Amniotic epithelial cell (primary cell): ENCODE data around the gene STON1.
"Not testable (repeated sequence)": the region's sequence is repeated elsewhere in the genome, so short reads cannot be mapped to it uniquely, and the experiment has no call there.

Experiments used
- DNase-seq: peaks from one replicate; pipeline ENCODE4 v3.0.0-alpha.2; 2010; ENCODE audit warnings: low read depth

The STON1 gene

DNA sequence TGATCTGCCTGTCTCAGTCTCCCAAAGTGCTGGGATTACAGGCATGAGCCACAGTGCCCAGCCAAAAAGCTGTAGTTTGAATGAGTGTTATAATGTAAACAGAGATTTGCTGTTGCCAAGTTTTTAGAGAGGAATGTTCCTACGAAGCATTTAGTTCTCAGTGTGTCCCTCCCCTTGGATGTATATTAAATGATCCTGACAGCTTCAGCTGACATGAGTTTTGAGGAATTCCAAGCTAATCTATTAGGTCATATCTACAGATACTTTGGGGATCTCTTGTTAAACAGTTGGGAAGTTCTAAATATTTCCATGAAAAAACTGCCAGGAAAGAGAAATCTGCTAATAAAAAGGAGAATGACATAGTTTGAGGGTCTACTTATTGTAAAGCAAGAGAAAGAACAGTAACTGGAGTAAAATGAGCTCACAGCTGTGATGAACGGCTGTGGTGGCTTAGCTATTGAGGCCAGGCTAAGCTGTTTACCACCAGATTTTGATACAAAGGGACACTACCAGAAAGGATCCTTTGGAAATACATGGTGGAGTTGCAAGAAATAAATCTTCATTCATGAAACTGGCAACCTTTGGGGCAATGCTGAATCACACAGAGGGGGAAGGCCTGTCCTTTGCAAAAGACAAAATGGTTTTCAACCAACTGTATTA, 2.6 kb upstream of the STON1 start:
- peak; percentile 85 for DNase-seq

DNA sequence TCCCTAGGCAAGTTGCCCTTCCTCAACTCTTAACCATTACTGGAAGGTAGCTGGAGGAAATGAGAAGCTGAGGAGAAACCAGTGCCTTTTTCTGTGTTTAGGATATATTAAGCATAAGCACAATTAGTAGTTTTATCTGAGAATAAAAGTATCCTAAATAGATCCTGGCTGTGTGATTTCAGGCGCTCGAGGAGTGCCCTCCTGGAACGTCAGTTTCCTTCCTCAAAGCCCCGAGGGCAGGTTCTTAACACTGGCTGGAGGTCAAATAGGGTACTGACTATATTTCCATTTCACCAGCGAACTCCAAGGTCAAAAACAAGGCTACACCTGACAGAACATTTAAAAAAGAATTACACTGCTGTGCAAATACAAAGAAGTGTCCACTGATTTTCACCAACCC, 1.5 kb upstream of the STON1 start:
- no peak for DNase-seq

DNA sequence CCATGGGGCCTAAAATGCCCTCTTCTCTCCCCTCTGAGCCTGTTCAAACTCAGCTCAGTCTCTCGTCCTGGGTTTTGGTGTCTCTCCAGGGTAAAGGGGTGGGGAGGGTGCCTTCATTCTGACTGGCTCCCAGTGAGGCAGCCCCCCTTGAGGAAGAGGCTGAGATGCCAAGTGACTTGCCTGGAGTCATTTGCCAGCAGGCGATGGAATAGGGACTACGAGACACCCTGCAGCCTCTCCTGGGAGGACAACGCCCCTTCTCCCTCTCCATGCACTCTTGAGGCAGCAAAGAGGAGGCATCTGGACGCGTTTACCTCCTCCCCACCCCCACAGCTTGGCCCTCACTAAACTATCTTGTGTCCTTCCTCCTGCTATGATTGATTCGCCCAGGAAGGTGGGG, 760 bp upstream of the STON1 start:
- no peak for DNase-seq

DNA sequence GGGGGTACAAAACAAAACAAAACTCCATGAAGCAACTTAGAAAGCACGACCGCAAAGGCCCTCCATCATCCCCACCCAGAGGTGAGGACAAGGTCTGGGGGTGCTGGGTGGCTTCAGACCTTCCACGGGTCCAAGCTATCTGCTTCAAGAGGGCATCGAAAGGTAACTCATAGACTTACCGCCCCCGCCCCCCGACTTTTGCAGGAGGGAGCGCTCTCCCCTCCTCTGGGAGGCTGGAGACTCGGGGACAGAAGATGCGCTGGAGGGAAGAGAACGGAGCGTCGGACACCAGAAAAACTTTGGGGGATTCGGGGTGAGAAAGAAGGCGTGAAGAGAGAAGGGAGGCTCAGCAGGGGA, 300 bp upstream of the STON1 start:
- no peak for DNase-seq

DNA sequence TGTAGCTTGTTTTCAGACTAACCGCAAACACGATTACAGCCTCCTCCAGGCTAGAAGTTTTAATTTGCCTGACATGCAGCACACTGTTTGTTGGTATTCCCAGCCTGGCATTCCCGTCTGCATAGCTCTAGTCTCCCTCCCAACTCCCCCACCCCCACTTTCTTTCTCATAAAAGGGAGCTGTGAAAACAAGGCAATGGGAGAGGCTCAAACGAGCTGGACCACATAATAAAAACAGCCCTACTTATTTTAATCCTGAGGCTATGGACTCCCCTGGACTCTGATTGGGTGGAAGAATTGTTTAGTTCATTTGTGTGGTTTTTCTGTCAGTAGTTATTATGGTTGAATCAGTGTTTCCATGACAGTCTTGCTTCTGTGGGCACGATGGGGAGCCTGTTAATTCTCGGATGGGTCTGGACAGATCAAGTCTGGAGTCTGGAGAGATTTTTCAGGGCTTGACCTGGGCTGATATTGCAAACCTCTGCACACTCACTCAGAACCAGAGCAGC, 1.2 kb downstream of the STON1 start:
- peak; percentile 99 for DNase-seq

DNA sequence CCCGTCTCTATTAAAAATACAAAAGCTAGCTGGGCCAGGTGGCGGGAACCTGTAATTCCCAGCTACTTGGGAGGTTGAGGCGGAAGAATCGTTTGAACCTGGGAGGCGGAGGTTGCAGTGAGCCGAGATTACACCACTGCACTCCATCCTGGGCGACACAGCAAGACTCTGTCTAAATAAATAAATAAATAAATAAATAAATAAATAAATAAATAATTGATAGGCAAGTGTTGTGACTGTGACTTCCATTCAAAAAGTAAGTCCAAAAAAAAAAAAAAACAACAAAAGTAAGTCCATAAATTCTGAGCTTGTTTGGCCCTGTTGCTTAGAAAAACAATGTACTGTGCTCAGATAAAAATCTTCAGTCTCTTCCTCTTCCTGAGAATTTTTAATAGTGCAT, 2.2 kb downstream of the STON1 start:
- DNase-seq, result no peak

DNA sequence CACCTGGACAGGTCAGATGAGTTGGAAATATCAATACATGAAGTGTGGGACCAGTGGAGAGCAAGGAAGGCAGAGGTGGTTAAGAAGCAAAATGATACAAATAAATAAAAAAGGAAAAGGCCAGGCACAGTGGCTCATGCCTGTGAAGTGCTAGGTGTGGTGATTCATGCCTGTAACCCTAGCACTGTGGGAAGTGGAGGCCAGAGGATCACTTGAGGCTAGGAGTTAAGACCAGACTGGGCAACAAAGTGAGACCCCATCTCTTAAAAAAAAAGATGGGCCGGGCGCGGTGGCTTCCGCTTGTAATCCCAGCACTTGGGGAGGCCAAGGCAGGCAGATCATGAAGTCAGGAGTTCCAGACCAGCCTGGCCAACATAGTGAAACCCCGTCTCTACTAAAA, 2.9 kb downstream of the STON1 start:
- peak; percentile 54 for DNase-seq

DNA sequence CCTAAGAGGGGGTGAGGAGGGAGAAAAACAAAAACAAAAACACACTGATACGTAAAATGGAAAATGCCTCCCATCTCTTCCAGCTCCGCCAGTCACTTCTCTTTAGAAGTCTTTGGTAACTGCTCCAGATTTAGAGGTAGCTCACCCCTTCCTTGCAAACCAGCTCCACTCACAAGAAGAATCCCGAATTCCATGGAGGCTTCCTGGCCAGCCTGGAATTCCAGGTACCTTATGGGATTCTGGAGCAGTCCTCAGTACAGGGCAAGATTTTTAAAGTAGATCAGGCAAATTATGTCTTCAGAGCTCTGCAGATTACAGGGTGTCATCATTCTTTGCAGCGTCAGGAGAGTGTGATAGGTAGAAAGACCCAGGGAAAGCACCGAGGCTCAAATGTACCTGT, 4.8 kb downstream of the STON1 start:
- DNase-seq, result no peak

DNA sequence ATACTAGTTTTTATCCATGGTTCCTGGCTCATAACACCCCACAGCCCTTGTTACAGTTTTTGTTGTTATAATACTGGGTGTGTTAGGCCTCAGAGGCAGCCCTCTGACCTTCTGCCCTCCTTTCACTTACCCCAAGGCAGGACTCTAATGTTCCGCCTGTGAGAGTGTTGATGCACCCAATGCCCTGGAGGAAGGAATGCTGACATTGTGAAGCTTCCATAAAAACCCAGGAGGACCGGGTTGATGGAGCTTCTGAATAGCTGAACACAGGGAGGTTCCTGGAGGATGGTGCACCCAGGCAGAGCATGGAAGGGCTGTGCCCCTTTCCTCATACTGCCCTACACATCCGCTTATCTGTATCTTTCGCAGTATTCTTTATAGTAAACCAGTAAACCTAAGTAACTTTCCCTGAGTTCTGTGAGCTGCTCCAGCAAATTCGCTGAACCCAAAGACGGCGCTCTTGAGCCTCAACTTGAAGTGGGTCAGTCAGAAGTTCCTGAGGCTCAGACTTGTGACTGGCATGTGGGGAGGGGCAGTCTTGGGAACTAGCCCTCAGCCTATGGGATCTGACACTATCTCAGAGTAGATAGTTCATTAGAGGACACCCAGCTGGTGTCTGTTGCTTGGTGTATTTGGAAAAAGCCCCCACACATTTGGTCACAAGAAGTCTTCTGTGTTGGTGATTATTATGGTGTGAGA, 10.4 kb downstream of the STON1 start:
- no peak for DNase-seq

DNA sequence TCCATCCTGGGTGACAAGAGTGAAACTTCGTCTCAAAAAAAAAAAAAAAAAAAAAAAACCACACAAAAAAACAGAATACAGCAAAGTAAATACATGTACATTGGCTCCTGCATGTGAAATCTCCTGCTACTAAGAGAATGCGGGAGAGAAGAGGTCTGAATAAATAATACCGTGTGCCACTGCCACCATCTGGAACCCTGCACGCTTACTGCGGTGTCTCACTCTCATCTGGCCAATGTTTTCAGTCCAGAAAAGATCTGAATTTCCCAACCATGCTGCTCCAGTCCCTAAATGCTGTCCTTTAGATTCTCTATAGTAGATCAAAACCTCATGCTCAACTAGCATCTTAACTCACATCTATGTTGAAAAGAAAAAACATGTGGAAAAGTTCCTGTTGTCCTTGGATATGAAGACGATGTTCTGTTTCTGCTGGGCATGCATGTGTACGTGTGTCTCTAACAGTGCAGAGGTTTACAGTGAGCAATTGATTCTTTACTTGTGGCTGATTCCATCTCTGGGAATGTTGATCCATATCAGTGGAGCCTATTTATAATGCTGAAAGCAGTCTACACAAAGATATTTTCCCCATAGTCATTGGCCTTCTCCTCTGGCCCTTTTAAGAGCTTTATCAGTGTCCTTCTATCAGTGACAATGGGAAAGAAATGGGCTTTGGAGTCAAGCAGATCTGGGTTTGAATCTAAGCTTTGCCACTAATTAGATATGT, 11.9 kb downstream of the STON1 start:
- DNase-seq, result no peak

DNA sequence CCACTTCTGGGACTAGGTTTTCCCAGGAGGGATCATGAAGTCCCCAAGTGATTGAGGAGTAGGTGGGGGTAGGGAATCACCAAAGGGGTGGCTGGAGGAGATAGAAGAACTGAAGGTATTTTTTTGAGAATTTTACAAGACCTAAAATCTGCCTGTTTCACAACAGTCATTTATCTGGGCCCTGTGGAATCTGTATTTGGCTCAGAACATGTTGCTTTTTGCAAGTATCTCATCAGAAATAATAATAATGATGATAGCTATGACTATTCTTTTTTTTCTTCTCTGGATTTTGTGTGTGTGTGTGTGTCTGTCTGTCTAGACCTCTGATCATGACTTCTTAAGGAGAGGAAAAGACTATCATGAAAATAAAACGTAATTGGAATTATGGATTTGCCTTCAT, 13.9 kb downstream of the STON1 start:
- no peak for DNase-seq

DNA sequence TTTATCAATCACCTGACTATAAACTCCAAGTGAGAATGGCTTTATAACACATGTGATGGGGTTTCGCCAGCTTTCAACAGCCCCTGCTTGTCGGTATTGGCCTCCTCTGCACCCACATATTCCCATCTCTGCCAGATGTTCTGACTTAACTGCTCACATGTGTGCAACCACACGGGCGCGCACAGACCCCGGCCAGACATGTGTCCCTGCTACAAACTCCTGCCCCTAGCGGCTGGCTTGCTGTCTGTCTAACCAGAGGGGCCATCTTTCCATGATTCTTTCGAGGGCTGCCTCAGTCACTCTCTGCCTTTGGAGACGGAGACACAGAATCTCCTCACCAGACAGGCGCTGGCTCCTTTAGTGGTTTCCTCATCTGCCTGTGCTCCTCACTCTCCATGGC, 15.3 kb downstream of the STON1 start:
- no peak for DNase-seq

DNA sequence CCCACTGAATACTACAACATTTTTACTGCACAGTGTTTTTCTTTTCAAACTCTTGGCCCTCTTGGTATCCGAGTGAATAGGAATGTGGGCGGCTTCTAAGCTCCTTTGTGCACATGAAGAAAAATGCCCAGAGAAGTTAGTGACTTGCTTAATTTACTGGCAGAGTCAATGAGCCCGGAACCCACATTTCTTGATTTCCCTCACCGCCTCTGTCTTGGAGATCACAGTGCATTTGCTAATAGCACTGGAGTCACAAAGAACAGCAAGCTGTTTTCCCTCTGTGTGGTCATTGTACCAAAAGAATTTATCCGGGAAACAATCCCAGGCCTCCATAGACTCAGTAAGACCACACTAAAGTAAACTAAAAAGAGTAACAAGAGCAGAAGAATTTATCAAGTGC, 18.9 kb downstream of the STON1 start:
- DNase-seq, result peak; percentile 61

DNA sequence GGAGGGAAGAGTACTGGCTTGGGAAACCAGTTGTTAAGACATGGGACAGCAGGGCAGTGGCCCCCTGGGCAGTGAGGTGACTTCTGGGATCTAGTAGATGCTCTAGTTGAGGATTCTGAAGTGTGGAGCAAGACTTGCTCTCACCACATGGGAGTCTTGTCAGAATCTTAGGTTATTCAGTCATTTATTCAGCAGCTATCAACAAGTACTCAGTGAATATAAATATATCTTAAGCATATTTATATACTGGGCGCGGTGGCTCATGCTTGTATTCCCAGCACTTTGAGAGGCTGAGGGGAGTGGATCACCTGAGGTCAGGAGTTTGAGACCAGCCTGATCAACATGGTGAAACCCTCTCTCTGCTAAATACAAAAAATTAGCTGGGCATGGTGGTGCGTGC, 20.0 kb downstream of the STON1 start:
- DNase-seq, result no peak

DNA sequence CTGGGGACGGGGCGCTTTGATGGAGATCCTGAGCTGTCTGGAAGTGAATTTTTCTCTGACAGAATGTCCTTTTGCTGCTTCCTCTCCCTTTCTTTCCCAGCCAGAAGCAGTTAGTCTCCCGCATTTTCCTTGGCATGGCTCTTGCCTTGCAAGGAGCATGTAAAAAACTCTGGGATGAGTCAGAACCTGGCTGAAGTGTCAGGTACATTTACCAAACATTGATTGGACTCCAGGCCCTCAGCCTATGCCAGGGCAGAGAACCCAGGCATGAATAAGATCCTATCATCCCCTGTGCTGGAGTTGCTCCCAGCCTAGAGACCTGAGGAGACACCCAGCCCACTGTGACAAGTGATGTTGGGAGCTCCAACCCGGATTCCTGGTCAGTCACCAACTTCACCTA, 21.6 kb downstream of the STON1 start:
- no peak for DNase-seq

DNA sequence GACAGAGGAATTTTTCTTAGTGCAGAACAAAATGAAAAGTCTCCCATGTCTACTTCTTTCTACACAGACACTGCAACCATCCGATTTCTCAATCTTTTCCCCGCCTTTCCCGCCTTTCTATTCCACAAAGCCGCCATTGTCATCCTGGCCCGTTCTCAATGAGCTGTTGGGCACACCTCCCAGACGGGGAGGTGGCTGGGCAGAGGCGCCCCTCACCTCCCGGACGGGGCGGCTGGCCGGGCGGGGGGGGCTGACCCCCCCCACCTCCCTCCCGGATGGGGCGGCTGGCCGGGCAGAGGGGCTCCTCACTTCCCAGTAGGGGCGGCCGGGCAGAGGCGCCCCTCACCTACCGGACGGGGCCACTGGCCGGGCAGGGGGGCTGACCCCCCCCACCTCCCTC, 25.1 kb downstream of the STON1 start:
- DNase-seq, result not testable (repeated sequence)

DNA sequence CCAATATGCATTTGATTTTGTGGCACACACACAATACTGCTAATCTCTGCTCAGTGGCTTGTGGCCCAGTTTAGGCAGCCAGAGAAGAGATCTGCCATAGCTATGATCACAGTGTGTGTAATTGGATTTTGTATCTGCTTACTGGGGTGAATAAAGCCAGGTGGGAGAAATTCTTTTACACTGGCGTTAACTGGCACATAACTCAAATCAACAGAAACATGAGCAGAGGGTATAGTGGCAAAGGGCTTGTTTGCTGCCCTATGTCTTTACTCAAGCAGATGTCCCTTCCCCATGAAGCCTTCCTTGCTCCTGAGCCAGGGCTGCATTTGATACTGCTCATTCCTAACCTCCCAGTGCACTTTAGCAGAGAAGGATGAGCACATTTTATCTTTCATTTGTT, 28.5 kb downstream of the STON1 start:
- no peak for DNase-seq

DNA sequence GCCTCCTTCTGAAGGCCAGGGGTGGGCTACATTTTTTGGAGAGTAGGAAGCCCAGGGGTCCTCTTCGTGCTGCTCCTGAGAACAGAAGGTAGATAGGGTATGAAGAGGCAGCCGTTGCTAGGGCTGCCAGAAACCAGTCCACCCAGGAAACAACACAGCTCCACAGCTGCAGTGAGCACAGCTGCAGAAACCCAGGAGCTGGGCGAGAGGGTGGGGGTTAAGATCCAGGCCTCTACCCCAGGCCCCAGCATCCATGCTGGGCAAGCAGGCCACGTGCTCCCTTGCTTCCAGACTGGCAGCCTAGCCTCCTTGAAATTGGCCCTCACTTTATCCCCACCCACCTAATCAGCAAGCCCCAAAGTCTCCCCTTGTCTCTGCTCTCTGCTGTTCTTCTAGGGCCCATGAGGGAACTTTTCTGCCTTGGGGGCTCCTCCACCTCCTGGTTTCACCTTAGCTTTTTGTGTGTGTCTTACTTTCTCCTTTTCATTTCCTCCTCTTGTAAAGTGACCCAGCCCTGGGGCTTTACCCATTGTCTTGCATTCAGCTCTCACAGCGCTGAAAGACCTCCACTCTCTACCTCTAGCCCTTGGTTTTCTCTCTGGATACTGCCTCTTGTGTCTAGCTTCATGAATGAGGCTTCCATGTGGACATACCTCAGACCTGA, 30.7 kb downstream of the STON1 start:
- no peak for DNase-seq

DNA sequence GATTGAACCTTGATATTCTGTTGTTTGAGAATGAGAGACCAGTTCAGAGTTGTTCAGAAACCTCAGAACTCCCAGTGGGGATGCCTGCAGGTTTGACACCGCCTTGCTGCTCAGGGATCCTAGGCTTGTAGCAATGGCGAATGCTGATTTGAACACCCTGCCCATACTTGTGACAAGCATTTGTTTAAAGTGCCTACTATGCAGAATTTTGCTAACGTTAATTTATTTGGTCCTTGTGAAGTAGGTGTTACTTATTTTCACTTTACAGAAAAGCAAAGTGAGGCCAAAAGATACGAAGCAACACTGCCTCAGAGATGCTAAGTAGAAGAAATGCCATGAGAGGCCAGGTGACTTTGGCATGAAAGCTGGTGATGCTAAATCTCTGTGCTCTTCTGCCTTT, 32.3 kb downstream of the STON1 start:
- DNase-seq, result no peak

DNA sequence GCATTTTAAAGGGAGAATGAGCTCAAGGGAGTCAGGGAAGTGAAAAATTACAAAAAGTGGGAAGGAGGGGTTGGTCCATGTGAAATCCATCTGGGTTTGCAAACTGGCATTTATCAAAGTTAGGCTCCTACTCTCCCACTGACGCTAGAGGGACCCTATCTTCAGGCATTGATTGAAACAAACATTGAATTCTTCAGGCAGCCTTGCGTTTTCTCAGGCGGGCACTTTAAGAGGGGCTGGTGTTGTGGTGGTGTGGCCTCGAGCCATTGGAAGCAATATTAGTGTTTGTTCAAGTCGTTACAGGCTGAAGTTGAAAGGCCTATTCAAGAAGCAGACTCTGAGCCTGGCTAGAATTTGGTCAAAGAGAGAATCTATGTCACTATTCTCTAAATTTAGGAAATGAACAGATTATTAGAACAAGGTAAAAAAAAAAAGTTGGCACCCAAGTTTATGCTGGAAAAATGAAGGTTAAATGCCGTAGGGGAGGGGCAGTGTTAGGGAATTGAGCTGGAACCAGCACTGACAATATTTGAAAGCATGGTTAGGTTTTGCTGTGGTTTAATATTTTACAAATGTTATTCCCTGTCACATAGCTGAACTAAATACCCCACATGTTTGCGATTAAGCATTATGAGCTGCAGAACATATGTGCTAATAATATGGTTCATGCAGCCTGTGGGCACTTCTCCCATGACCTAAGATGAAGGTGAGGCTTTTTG, 36.8 kb downstream of the STON1 start:
- DNase-seq, result no peak

DNA sequence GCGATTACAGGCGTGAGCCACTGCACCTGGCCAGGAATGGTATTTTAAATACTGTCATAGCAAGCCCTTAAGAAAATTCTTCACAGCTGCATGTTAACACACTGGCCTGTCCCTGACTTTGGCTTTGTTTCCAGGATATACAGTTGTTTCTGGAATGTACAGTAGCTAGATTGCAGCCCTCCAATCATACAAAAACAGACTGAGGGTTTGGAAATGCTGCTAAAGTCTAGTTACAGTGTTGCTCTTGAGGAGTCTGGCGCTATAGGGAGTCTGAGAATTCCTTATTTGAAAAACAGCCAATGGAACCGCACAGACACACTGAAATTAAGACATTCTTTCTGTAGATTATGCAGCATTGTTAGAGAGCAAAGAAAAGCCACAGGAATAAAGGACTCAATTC, 37.7 kb downstream of the STON1 start:
- peak; percentile 75 for DNase-seq

DNA sequence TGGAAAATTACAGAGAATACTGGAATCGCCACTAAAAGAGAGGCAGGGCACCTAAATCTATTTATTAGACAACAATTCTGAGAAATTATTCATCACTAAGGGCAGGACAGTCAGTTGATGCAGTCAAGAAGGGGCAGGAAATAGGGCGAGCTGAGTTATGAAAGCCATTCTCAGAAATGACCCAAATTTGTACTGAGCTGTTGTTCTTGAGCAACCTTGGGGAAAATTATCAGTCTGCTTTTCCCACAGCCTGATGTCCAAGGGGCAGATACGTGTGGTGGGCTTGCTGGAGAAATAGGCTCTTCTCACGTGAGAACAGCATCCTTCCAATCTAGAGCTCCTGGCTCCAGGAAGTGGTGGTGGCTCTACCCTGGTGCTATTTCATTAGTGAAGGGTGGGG, 38.6 kb downstream of the STON1 start:
- DNase-seq, result peak; percentile 91
